OCI-LY1 (cell line): ENCODE data around the gene AASS.

ENCODE experiments used
- H2AFZ ChIP-seq: fragments of 200-600 bp; sonication (generic), shearing (Covaris generic); 2 replicates; pipeline ENCODE4 v1.6.0; 2014; ENCODE audit warnings: antibody characterized with exemption, mild to moderate bottlenecking, low read length
- H3F3A ChIP-seq: fragments of 200-600 bp; sonication (generic), shearing (Covaris generic); 2 replicates; pipeline ENCODE4 v1.6.0; 2014; ENCODE audit warnings: mild to moderate bottlenecking, antibody characterized with exemption, low read length, moderate library complexity; ENCODE audit not compliant: insufficient read depth
- H3K27ac ChIP-seq: fragments of 200-600 bp; sonication (generic); 2 replicates; pipeline ENCODE4 v1.5.1; 2014; ENCODE audit warnings: low read length, mixed run types, mild to moderate bottlenecking, low read depth; ENCODE audit not compliant: poor library complexity, severe bottlenecking
- H3K27me3 ChIP-seq: fragments of 200-600 bp; sonication (generic); 2 replicates; pipeline ENCODE4 v1.6.0; 2014; ENCODE audit warnings: antibody characterized with exemption, mild to moderate bottlenecking, low read length, moderate library complexity; ENCODE audit not compliant: insufficient read depth
- H3K36me3 ChIP-seq: fragments of 200-600 bp; sonication (generic); 2 replicates; pipeline ENCODE4 v1.6.1; 2014; ENCODE audit warnings: mild to moderate bottlenecking, antibody characterized with exemption, low read length, moderate library complexity, mixed read lengths; ENCODE audit not compliant: insufficient read depth
- H3K4me1 ChIP-seq: fragments of 200-600 bp; sonication (generic); 2 replicates; pipeline ENCODE4 v1.5.1; 2014; ENCODE audit warnings: mild to moderate bottlenecking, low read length, moderate library complexity; ENCODE audit not compliant: insufficient read depth, severe bottlenecking
- H3K4me2 ChIP-seq: fragments of 200-600 bp; sonication (generic), shearing (Covaris generic); 2 replicates; pipeline ENCODE4 v1.6.1; 2014; ENCODE audit warnings: low read length
- H3K4me3 ChIP-seq: fragments of 200-600 bp; sonication (generic); 2 replicates; pipeline ENCODE4 v1.5.1; 2014; ENCODE audit warnings: low read length, low read depth, mild to moderate bottlenecking, mixed read lengths; ENCODE audit not compliant: poor library complexity, severe bottlenecking
- H3K79me2 ChIP-seq: fragments of 200-600 bp; shearing (Covaris generic); 2 replicates; pipeline ENCODE4 v1.6.1; 2016; ENCODE audit warnings: mixed run types, low read length, mixed read lengths; ENCODE audit not compliant: insufficient read depth
- H3K9ac ChIP-seq: fragments of 200-600 bp; sonication (generic), shearing (Covaris generic); 2 replicates; pipeline ENCODE4 v1.6.1; 2014; ENCODE audit warnings: mild to moderate bottlenecking, low read length, mixed read lengths
- H3K9me2 ChIP-seq: fragments of 200-600 bp; sonication (generic), shearing (Covaris generic); 2 replicates; pipeline ENCODE4 v1.6.1; 2014; ENCODE audit warnings: low read depth, mild to moderate bottlenecking, low read length, mixed read lengths
- H3K9me3 ChIP-seq: fragments of 200-600 bp; shearing (Covaris generic); 2 replicates; pipeline ENCODE4 v1.6.1; 2014; ENCODE audit warnings: low read length, mixed read lengths
- H4K20me1 ChIP-seq: fragments of 200-600 bp; sonication (generic), shearing (Covaris generic); 2 replicates; pipeline ENCODE4 v1.6.0; 2016; ENCODE audit warnings: mild to moderate bottlenecking, low read length; ENCODE audit not compliant: insufficient read depth
- EZH2 ChIP-seq: fragments of 200-600 bp; sonication (generic), shearing (Covaris generic); IDR thresholded peaks from 2 replicates; pipeline ENCODE4 v1.8.0; 2017; ENCODE audit warnings: borderline replicate concordance, mixed run types, mild to moderate bottlenecking, antibody characterized with exemption, low read length, moderate library complexity, mixed read lengths
- TF ChIP-seq, protein P1 (sequence below): fragments of 200-600 bp; sonication (generic), shearing (Covaris generic); IDR thresholded peaks from 2 replicates; pipeline ENCODE4 v1.5.1; 2017; ENCODE audit warnings: mild to moderate bottlenecking, antibody characterized with exemption, low read length, moderate library complexity, mixed read lengths

The AASS gene

DNA sequence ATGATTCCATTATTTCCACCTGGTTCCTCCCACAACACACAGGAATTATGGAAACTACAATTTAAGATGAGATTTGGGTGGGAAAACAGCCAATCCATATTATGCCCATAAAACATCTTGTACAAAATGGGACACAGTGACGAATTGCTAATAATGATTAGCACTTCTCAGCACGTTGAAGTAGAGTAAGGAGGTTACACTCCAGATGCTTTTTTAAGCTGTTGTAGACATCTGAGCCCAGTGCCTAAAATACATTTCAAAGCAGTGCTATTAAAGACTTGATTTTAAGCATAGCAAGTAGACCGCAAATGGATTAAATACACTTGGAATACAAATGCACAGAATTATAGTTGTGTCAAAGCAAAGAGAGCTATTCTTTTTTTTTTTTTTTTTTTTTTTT lies 105.9 kb downstream of the AASS start:
- no peak overlapping the region for H3K9ac ChIP-seq
- H3K4me2 ChIP-seq: no peak overlapping the region
- no peaks in the 10 kb centered on the region for H3K9me3 ChIP-seq
- H2AFZ ChIP-seq: no peak overlapping the region
- no peaks in the 10 kb centered on the region for H3K4me1 ChIP-seq
- H3F3A ChIP-seq: no peaks in the 10 kb centered on the region
- no peak for TF ChIP-seq EZH2
- TF ChIP-seq, protein P1, sequence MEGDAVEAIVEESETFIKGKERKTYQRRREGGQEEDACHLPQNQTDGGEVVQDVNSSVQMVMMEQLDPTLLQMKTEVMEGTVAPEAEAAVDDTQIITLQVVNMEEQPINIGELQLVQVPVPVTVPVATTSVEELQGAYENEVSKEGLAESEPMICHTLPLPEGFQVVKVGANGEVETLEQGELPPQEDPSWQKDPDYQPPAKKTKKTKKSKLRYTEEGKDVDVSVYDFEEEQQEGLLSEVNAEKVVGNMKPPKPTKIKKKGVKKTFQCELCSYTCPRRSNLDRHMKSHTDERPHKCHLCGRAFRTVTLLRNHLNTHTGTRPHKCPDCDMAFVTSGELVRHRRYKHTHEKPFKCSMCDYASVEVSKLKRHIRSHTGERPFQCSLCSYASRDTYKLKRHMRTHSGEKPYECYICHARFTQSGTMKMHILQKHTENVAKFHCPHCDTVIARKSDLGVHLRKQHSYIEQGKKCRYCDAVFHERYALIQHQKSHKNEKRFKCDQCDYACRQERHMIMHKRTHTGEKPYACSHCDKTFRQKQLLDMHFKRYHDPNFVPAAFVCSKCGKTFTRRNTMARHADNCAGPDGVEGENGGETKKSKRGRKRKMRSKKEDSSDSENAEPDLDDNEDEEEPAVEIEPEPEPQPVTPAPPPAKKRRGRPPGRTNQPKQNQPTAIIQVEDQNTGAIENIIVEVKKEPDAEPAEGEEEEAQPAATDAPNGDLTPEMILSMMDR: no peak
- H4K20me1 ChIP-seq: no peaks in the 10 kb centered on the region
- no peak overlapping the region for H3K4me3 ChIP-seq
- H3K36me3 ChIP-seq: no peaks in the 10 kb centered on the region
- H3K79me2 ChIP-seq: no peaks in the 10 kb centered on the region
- H3K27ac ChIP-seq: no peak overlapping the region
- H3K9me2 ChIP-seq: no peaks in the 10 kb centered on the region
- no peaks in the 10 kb centered on the region for H3K27me3 ChIP-seq

GRCh38 chr7:122035876-122036275 lies 108.2 kb downstream of the AASS start:
- H3K4me2 ChIP-seq: no peak overlapping the region

GRCh38 chr7:122033641-122034040 lies 110.4 kb downstream of the AASS start:
- H3K4me2 ChIP-seq: no peak overlapping the region
- no peaks in the 10 kb centered on the region for H3K4me1 ChIP-seq
- no peaks in the 10 kb centered on the region for H3K9me2 ChIP-seq
- TF ChIP-seq, protein P1: no peak
- TF ChIP-seq EZH2: no peak
- no peaks in the 10 kb centered on the region for H3K9me3 ChIP-seq
- no peak overlapping the region for H3K4me3 ChIP-seq
- no peak overlapping the region for H2AFZ ChIP-seq
- no peak overlapping the region for H3K9ac ChIP-seq
- no peaks in the 10 kb centered on the region for H3K27me3 ChIP-seq
- no peaks in the 10 kb centered on the region for H3K79me2 ChIP-seq
- no peaks in the 10 kb centered on the region for H3K36me3 ChIP-seq
- no peaks in the 10 kb centered on the region for H4K20me1 ChIP-seq
- H3F3A ChIP-seq: no peaks in the 10 kb centered on the region
- H3K27ac ChIP-seq: no peak overlapping the region

More at GRCh38 chr7:122035876-122036275, 108.2 kb downstream of the AASS start:
- H3F3A ChIP-seq: no peaks in the 10 kb centered on the region
- no peaks in the 10 kb centered on the region for H3K27me3 ChIP-seq
- H3K27ac ChIP-seq: no peak overlapping the region
- TF ChIP-seq, protein P1: no peak
- TF ChIP-seq EZH2: no peak
- no peaks in the 10 kb centered on the region for H3K4me1 ChIP-seq
- H4K20me1 ChIP-seq: no peaks in the 10 kb centered on the region
- H3K36me3 ChIP-seq: no peaks in the 10 kb centered on the region
- no peak overlapping the region for H3K4me3 ChIP-seq
- H3K9ac ChIP-seq: no peak overlapping the region
- no peak overlapping the region for H2AFZ ChIP-seq
- H3K9me3 ChIP-seq: no peaks in the 10 kb centered on the region
- no peaks in the 10 kb centered on the region for H3K79me2 ChIP-seq
- no peaks in the 10 kb centered on the region for H3K9me2 ChIP-seq
